NCI-H748 treated with DMSO at 0.1 percent for 48 hours (cell line): Measurements from ENCODE around the gene GJD3.

ENCODE experiments used
- DNase-seq: peaks from one replicate; lab custom pipeline; 2025; lab: John Stamatoyannopoulos, UW

Gene GJD3

GRCh38 chr17:40351359-40352236 is 12.9 kb downstream of the GJD3 start:
- no peak for DNase-seq

GRCh38 chr17:40350689-40351358 is 13.7 kb downstream of the GJD3 start:
- no peak for DNase-seq

GRCh38 chr17:40349895-40350688 is 14.4 kb downstream of the GJD3 start:
- DNase-seq = peak; percentile 9

GRCh38 chr17:40349477-40349894 is 15.1 kb downstream of the GJD3 start:
- no peak for DNase-seq

- DNase-seq = no peak
Observed at GRCh38 chr17:40348562-40349476, 15.7 kb downstream of the GJD3 start.

- no peak for DNase-seq
Observed at GRCh38 chr17:40348136-40348504, 16.4 kb downstream of the GJD3 start.

GRCh38 chr17:40347319-40348135 is 17.0 kb downstream of the GJD3 start:
- DNase-seq = no peak

GRCh38 chr17:40346765-40347158 is 17.8 kb downstream of the GJD3 start:
- DNase-seq = no peak

- DNase-seq = no peak
Observed at GRCh38 chr17:40345994-40346764, 18.4 kb downstream of the GJD3 start.

GRCh38 chr17:40345161-40345993 is 19.2 kb downstream of the GJD3 start:
- peak; percentile 21 for DNase-seq

GRCh38 chr17:40344421-40345160 is 19.9 kb downstream of the GJD3 start:
- no peak for DNase-seq

GRCh38 chr17:40343219-40344119 is 21.1 kb downstream of the GJD3 start:
- no peak for DNase-seq

- DNase-seq = no peak
Observed at GRCh38 chr17:40342504-40343218, 21.9 kb downstream of the GJD3 start.

GRCh38 chr17:40341808-40342503 is 22.6 kb downstream of the GJD3 start:
- DNase-seq = peak; percentile 28

- peak; percentile 46 for DNase-seq
Observed at GRCh38 chr17:40340880-40341807, 23.4 kb downstream of the GJD3 start.
